GM18868 (cell line): Measurements from ENCODE around the gene NSD2.
"Not testable (repeated sequence)": the region's sequence is repeated elsewhere in the genome, so short reads cannot be mapped to it uniquely, and the experiment has no call there.

ENCODE experiments used
- ATAC-seq: cut with Tn5 transposase; IDR thresholded peaks from one replicate; pipeline ENCODE4 v1.9.1; 2021; ENCODE audit warnings: mild to moderate bottlenecking, moderate library complexity; ENCODE audit not compliant: unreplicated experiment

NSD2 gene

DNA sequence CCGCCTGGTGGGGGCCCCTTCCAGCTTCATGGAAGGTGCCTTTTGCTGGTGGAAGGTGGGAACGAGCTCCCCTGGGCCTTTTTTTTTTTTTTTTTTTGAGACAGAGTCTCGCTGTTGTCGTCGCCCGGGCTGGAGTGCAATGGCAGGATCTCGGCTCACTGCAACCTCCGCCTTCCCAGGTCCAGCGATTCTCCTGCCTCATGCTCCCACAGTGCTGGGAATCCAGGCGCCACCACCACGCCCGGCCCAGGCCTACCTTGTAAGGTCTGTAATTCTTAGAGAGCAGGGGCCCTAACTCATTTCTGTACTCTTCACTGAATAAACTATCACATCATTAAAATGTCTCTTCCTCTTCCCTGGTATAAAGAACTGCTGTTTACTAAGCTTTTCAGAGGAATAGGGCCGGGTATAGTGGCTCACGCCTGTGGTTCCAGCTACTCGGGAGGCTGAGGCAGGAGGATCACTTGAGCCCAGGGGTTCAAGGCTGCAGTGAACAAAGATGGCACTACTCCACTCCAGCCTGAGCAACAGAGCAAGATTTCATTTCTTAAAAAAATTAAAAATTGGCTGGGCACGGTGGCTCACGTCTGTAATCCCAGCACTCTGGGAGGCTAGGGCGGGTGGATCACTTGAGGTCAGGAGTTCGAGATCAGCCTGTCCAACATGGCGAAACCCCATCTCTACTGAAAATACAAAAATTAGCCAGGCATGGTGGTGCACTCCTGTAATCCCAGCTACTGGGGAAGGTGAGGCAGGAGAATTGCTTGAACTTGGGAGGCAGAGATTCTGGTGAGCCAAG is 122.7 kb downstream of the NSD2 start:
- not testable (repeated sequence) for ATAC-seq

DNA sequence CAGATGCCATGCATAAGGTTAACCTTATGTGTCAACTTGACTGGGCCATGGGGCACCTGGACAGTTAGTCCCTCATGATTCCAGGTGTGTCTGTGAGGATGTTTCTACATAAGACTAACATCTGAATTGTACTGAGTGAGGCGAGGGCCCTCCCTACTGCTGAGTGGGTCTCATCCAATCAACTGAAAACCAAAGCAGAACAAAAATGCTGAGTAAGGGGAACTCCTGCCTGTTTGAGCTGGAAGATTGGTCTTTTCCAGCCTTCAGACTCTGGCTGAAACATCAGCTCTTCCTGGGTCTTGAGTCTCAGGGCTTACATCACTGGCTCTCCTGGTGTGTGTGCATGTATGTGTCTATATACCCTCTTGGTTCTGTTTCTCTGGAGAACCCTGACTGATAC is 123.7 kb downstream of the NSD2 start:
- ATAC-seq: no peak

DNA sequence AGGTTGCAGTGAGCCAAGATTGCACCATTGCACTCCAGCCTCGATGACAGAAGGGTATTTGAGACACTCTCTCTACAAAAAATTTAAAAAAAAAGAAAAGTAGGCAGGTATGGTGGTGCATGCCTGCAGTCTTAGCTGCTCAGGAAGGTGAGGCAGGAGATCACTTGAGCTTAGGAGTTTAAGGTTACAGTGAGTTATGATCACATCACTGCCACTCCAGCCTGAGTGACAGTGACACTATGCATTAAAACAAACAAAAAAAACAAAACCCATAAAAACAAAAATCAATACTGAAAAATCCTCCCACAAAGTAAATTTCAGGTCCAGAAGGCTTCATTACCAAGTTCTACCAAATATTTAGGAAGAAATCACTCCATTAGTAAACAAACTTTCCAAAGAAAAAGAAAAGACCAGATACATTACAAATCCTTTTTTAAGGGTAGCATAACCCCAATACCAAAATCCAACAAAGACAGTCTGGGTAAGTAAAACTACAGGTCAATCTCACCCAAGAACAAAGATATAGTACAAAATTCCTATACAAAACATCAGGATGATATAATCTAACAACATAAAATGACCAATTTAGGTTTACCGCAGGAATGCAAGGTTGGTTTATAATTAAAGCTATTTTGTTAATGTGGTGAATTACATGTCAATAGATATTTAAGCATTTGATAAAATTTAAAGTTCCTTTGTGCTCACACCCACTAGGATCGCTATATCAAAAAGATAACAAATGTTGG is 125.8 kb downstream of the NSD2 start:
- no peak for ATAC-seq

DNA sequence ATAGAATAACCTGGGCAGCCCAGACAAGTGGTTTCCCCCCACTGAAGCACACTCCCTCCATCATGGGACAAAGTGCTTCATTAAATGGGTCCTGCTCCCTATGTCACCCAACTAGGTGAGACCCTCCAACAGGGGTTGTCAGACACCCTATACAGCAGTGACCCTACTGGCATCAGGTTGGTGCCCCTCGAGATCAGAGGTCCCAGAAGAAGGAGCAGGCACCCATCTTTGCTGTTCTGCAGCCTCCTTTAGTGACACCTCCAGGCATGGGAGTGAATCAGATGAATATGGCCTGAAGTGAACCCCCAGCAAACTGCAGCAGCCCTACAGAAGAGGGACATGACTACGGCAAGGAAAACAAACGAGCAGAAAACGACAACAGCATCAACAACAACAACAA is 126.5 kb downstream of the NSD2 start:
- ATAC-seq: no peak

DNA sequence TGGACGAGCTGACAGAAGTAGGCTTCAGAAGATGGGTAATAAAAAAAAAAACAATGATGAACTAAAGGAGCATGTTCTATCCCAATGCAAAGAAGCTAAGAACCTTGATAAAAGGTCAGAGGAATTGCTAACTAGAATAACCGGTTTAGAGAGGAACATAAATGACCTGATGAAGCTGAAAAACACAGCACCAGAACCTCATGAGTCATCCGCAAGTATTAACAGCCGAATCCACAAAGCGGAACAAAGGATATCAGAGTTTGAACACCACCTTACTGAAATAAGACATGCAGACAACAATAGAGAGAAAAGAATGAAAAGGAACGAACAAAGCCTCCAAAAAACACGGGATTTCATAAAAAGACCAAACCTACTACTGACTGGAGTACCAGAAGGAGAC is 127.1 kb downstream of the NSD2 start:
- ATAC-seq: no peak

DNA sequence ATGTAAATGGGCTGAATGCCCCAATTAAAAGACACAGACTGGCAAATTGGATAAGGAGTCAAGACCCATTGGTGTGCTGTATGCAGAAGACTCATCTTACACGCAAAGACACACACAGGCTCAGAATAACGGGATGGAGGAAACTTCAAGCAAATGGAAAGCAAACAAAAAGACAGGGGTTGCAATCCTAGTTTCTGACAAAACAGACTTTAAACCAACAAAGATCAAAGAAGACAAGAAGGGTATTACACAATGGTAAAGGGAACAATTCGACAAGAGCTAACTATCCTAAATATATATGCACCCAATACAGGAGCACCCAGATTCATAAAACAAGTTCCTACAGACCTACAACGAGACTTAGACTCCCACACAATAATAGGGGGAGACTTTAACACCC is 128.1 kb downstream of the NSD2 start:
- ATAC-seq: not testable (repeated sequence)

DNA sequence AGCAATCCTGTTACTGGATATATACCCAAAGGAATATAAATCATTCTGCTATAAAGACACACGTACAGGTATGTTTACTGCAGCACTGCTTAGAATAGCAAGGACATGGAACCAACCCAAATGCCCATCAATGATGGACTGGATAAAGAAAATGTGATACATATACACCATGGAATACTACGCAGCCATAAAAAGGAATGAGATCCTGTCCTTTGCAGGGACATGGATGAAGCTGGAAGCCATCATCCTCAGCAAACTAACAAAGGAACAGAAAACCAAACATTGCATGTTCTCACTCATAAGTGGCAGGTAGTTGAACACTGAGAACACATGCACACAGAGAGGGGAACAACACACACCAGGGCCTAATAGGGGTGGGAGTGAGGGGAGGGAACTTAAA is 132.2 kb downstream of the NSD2 start:
- ATAC-seq: not testable (repeated sequence)

DNA sequence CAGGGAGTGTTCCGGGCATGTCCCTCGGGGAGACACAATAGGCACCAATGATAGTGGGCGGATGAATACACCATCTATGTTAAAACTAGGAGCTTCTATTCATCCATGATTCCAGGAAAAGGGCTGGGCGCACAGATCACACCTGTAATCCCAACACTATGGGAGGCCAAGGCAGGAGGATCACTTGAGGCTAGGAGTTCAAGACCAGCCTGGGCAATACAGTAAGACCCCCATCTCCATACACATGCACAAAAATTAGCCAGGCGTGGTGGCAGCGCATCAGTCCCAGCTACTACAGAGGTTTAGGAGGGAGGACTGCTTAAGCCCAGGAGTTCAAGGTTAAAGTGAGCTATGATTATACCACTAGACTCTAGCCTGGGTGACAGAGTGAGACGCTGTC is 135.2 kb downstream of the NSD2 start:
- no peak for ATAC-seq

DNA sequence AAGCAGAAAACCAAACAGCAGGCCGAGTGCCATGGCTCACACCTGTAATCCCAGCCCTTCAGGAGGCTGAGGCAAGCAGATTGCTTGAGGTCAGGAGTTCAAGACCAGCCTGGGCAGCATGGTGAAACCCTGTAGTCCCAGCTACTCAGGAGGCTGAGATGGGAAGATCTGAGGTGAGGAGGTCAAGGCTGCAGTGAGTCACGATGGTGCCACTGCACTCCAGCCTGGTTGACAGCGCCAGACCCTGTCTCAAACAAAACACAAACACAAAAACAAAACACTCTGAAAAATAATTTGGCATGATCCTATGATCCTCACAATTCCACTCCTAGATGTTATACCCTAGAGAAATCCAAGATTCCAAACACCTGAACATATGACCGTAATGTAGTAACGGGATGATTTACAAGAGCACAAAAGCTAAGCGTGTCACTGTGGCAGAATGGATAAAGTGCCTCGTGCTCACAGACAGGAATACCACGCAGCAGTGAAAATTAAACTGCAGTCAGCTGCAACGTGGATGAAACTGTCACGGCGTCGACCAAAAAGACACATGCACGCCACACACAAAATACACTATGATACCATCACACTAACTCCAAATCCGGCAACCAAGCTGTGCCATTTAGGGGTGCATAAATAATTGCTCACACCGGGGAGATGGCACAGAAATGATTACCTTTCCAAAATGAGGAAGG is 135.9 kb downstream of the NSD2 start:
- ATAC-seq: no peak

DNA sequence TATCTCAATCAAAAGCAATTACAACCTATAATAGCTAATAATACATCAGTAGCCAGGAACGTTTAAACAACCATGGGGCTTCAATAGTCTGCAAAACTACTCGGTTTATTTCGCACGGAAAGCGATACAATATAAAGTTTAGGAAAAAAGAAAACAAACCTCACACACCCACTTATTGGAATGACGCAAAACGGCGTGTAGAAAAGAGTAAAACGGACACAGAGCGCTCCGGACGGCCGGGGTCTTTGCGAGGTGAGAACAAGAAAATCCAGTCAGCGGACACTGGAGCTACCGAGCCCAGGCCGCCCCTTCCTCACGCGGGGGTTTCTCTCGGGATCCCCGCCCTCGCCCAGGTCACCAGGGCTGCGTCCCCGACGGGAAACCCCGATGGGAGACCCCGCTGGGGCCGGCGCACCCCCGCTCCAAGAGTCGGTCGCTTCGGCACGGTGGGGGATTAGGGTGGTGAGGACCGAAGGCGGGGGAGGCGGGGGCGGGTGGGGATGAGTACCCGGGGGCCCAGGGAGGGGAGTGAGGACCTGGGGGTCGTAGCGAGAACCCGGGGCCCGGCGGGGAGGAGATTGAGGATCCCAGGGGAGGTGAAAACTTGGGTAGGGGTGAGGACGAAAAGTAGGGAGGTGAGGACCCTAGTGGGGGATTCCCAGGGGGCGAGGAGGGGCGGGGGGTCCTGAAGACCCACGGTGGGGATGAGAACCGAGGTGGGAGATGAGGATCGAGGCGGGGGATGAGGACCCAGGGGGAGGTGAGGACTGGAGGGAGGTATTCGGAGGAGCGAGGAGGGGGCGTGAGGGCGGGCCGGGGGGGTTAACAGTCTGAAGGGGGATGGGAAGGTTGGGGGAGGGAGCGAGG is 136.8 kb downstream of the NSD2 start:
- ATAC-seq: no peak

DNA sequence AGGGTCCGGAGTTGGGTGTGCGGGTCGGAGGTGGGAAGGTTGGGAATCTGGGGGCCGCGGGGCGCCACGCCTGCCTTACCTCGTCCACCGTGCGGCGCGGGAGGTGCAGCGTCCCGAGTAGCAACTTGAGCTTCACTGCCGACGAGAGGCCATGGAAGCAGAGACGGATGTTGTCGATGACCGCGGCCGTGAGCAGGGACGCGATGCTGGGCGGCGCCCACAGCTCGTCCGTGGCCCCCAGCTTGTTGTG is 137.4 kb downstream of the NSD2 start:
- peak; percentile 10 for ATAC-seq

DNA sequence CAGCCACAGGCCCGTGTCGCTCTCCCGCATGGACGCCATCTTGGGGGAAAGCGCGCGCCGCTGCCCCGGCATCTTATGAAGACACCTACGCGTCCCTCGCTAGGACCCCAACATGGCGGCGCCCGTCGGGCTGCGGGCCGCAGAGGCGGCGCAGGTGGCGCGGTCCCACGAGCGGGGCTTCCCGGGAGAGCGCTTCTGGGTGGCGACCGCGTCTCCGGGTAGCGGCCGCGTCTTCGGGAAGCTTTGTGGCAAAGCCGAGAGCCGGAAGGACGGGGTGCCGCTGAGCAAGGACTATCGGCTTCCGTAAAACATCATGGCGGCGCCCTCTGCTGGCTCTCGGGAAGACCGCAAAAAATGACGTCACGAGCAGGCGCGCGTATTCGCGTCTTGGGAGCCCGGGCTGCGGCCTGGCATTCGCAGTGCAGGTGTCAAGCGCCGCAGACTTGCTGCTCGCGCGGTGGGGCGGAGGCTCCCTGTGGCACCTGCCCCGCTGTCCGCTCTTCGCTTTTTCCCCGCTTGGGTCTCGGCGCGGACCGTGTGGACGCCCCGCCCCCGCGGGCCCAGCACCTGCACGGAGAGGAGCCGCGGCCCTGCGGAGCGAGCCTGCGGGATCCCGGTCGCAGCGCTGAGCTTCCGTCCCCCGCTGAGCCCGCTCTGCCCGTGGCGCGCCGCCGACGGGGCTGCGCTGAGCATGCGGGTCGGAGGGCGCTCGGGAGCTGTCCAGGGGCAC is 137.9 kb downstream of the NSD2 start, which contains the start of gene NELFA:
TSS of gene NELFA (minus strand) at position 54 of the 730 bp plus-strand sequence. CDS start at position 39, 15 bp downstream.
- peak; percentile 82 for ATAC-seq

DNA sequence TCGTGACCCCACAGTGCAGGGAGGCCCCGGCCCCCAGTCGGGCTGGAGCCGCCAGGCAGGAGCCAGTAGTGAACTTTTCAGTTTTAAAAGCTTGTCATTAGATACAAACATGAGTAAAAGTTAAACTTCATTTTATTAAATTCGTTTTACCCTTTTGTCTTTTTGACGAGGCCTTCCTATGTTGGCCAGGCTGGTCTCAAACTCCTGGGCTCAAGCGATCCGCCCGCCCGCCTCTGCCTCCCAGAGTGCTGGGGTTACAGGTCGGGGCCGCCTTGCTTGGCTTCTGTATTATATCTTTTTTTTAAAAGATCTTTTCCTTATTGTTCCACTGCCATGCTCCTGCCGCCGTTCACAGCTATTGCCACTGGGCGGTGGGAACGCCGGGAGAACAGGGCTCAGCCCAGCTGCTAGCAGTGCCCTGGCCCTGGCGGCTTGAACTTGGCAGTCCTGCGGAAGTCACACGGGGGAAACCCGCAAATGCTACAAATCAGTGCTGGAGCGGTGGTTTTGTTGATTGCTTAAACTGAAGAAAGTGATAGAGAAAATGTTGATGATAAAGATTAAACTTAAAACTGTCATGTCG is 138.5 kb downstream of the NSD2 start:
- peak; percentile 20 for ATAC-seq

DNA sequence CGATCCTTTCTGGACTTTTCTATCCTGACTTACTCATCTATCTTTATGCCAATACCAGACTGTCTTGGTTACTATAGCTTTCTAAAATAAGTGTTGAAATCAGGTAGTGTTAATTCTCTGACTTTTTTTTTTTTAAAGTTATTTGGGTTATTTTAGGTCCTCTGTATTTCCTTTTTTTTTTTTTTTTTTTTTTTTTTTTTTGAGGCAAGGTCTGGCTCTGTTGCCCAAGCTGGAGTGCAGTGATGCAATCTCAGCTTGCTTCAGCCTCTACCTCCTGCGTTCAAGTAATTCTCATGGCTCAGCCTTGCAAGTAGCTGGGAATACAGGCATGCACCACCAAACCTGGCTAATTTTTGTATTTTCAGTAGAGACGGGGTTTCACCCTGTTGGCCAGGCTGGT is 140.4 kb downstream of the NSD2 start:
- no peak for ATAC-seq

DNA sequence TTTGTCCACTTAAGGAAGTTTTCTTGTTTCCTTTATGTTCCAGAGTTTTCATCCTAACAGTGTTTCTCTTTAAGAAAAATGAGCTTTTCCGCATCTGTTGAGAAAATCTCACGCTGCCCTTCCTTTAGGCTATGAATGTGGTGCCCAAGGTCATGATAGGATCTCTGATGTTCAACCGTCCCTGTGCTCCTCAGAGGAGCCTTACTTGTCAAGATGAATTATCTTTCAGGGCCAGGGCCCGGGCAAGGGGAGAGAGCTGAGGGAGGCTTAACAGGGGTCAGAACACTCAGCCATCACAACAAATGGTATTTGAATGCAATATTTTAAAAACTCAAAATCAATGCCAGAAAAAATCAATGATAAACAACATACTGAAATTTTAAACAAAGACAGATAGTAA is 143.8 kb downstream of the NSD2 start:
- ATAC-seq: no peak

DNA sequence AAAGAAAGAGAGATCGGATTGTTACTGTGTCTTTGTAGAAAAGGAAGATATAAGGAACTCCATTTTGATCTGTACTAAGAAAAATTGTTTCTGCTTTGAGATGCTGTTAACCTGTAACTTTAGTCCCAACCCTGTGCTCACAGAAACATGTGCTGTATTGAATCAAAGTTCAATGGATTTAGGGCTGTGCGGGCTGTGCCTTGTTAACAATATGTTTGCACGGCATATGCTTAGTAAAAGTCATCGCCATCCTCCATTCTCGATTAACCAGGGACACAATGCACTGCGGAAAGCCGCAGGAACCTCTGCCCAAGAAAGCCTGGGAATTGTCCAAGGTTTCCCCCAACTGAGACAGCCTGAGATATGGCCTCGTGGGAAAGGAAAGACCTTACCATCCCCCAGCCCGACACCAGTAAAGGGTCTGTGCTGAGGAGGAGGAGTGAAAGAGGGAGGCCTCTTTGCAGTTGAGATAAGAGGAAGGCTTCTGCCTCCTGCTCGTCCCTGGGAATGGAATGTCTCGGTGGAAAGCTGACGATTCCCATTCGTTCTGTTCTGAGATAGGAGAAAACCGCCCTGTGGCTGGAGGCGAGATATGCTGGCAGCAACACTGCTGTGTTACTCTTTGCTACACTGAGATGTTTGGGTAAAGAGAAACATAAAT is 150.3 kb downstream of the NSD2 start:
- ATAC-seq: not testable (repeated sequence)

DNA sequence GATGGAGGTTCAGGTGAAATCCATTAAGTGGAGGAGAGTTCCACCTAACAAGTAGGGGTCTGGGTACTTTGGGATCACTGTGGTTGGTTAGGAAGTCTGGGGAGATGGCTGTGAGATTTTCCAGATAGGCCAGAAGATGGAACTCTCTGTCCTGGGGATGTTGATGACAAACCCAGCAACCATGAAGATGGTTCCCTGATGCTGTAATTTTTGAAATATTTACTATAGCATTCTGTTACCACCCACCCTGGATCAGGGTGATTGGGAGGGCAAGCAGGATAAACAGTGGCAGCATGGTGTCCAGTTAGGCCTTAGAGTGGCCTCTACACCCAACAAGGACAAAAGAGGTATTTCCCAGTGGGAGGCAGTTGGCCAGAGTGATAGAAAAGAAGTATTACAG is 153.5 kb downstream of the NSD2 start:
- no peak for ATAC-seq

DNA sequence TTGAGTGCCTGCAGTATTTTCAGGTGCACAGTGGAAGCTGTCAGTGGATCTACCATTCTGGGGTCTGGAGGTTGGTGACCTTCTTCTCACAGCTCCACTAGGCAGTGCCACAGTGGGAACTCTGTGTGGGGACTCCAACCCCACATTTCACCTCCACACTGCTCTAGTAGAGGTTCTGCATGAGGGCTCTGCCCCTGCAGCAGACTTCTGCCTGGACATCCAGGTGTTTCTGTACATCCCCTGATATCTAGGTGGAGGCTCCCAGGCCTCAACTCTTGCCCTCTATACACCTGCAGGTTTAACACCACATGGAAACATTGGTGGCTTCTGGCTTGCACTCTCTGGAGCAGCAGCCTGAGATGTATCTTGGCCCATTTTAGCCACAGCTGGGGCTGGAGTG is 154.6 kb downstream of the NSD2 start:
- no peak for ATAC-seq

DNA sequence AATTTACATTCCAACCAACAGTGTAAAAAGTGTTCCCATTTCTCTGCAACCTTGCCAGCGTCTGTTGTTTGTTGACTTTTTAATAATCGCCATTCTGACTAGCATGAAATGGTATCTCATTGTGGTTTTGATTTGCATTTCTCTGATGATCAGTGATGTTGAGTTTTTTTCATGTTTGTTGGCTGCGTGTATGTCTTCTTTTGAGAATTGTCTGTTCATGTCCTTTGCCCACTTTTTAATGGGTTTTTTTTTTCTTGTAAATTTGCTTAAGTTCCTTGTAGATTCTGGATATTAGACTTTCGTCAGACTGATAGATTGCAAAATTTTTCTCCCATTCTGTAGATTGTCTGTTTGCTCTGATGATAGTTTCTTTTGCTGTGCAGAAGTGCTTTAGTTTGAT is 155.9 kb downstream of the NSD2 start:
- ATAC-seq: not testable (repeated sequence)
